Measurements from ENCODE around the gene TRAPPC10.
"Not testable (repeated sequence)": the region's sequence is repeated elsewhere in the genome, so short reads cannot be mapped to it uniquely, and the experiment has no call there.

DNA sequence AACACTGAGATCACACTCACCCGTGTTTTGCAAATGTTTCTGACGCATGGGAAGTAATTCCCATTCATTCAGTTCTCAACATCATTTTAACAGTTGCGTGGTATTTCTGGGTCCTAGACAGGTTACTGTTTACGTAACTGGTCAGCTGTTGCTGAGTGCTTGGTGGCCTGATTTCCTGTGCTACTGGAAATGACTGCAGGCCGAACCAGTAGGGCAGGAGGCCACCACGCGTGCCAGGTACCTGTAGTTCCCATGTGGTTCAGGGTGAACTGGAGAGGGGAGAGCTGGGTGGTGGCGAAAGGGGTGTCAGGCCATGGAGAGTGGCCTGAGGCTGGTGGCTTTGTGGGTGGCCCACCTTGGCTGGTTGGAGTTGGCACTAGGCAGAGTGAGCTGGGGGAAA lies 122.6 kb downstream of the TRAPPC10 start:
- TF ChIP-seq, protein P1, sequence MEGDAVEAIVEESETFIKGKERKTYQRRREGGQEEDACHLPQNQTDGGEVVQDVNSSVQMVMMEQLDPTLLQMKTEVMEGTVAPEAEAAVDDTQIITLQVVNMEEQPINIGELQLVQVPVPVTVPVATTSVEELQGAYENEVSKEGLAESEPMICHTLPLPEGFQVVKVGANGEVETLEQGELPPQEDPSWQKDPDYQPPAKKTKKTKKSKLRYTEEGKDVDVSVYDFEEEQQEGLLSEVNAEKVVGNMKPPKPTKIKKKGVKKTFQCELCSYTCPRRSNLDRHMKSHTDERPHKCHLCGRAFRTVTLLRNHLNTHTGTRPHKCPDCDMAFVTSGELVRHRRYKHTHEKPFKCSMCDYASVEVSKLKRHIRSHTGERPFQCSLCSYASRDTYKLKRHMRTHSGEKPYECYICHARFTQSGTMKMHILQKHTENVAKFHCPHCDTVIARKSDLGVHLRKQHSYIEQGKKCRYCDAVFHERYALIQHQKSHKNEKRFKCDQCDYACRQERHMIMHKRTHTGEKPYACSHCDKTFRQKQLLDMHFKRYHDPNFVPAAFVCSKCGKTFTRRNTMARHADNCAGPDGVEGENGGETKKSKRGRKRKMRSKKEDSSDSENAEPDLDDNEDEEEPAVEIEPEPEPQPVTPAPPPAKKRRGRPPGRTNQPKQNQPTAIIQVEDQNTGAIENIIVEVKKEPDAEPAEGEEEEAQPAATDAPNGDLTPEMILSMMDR (IDR thresholded peaks at IDR 0.05) = not testable (repeated sequence)
- not testable (repeated sequence) for TF ChIP-seq EP300, POLR2A (IDR thresholded peaks at IDR 0.05)
